Right lobe of liver (tissue), 6 donors: ENCODE data around the gene IER3IP1. TPM values are rescaled to one million over a fixed set of nuclear protein-coding genes. Genes with fewer than 3 reads are reported as not detected.
A peak's percentile ranks its signal among the peaks of the same experiment; 100 is the strongest.
"Not testable (repeated sequence)": the region's sequence is repeated elsewhere in the genome, so short reads cannot be mapped to it uniquely, and the experiment has no call there.

ENCODE experiments used
- ATAC-seq, 4 donors: fragments of 200-7000 bp; cut with Tn5 transposase; one replicate each; pipeline ENCODE4 v1.9.1; 2020; ENCODE audit warnings: mild to moderate bottlenecking in 4 of 4, moderate library complexity in 4 of 4
- DNase-seq, 3 donors: peaks; one replicate each; pipeline ENCODE4 v3.0.0-alpha.2; 2020
- H3K27ac ChIP-seq, 3 donors: fragments of 200-600 bp; one replicate each; pipeline ENCODE4 v1.8.0; 2022
- H3K27me3 ChIP-seq, 2 donors: fragments of 200-600 bp; one replicate each; pipeline ENCODE4 v1.8.0; 2022
- H3K36me3 ChIP-seq, 4 donors: fragments of 200-600 bp; sonication (generic) in 1 of 4; one replicate each; pipeline versions ENCODE4 v1.5.1 to v1.8.0; 2017 to 2022; ENCODE audit warnings: control low read depth in 1 of 4
- H3K4me1 ChIP-seq, 4 donors: fragments of 200-600 bp; sonication (generic) in 1 of 4; one replicate each; pipeline versions ENCODE4 v1.5.1 to v1.8.0; 2017 to 2022; ENCODE audit warnings: control low read depth in 1 of 4
- H3K4me3 ChIP-seq, 3 donors: fragments of 200-600 bp; one replicate each; pipeline ENCODE4 v1.8.0; 2022
- H3K9me3 ChIP-seq, 4 donors: fragments of 200-600 bp; sonication (generic) in 1 of 4; one replicate each; pipeline versions ENCODE4 v1.5.1 to v1.8.0; 2017 to 2022; ENCODE audit warnings: control low read depth in 1 of 4
- POLR2A ChIP-seq: fragments of 450-650 bp; IDR thresholded peaks from one replicate; pipeline ENCODE4 v1.6.1; 2017; ENCODE audit warnings: antibody characterized with exemption, mild to moderate bottlenecking
- WGBS: methylation state at CpG from one replicate; pipeline ENCODE4 v1.1.6; 2018; ENCODE audit warnings: low coverage, low lambda C conversion rate; ENCODE audit not compliant: insufficient coverage; ENCODE audit errors: missing lambda C conversion rate; 5-methylcytosine and 5-hydroxymethylcytosine counted together
- intact Hi-C, 2 donors: fragments of 100-400 bp; cut with DNase I; formaldehyde crosslinking; loops; one replicate each; pipeline versions ENCODE4 v1.11.2 to v1.14.1; 2022
- total RNA-seq, 6 experiments: library from RNA; depleted of rRNA in 2 of 6; stranded (reverse); fragments of >200 nt in 2 of 6; fragmentation: NEBNext Ultra II Directional in 3 of 6; extraction: Animal tissue kit (Norgen Biotek cat#: 25700) in 3 of 6; gene quantifications; one replicate each; pipeline versions ENCODE4 v1.1.0 to v1.2.4, GENCODE V29; 2016 to 2023
- TF ChIP-seq, protein P1 (sequence below), 4 donors: fragments of 200-600 bp in 3 of 4; fragments of 450-650 bp in 1 of 4; IDR thresholded peaks; one replicate each; pipeline versions ENCODE4 v1.5.1 to v1.8.0; 2016 to 2022; ENCODE audit warnings: antibody characterized with exemption in 4 of 4, mild to moderate bottlenecking in 2 of 4
- donor health status: DM: no; HTN: yes; CAD: no.
- donor health status: DM: no; HTN: no; CAD: no.
- donor health status: DM: no; HTN: no; CAD: no.
- donor health status: DM: no; HTN: yes; CAD: no.
- donor health status: DM: no; HTN: yes; CAD: no.

The IER3IP1 gene
- total RNA-seq, 6 experiments from 2014 or later: 4.4 to 9.7 (median 6.9) TPM

DNA sequence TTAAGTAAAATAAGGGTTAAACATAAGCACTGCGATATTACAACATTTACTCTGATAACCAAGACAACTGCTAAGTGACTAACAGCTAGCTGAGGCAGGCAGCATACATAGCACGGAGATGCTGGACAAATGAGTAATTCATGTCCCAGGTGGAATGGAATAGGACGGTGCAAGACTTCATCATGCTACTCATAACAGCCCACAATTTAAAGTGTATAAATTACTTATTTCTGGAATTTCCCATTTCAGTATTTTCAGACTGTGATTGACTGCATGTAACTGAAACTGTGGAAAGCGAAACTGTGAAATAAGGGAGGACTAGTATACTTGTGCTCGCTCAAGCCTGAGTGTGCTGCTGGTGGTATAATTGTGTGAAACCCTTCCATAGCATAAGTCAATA is 12.9 kb downstream of the IER3IP1 start:
- WGBS: 72% methylated on average over 5 of the region's 5 CpGs
- Histone ChIP-seq H3K27me3 (no peaks in the 10 kb centered on the region), H3K4me1 (no peaks in the 10 kb centered on the region), H3K27ac (no peak overlapping the region), H3K36me3 (no peaks in the 10 kb centered on the region), H3K4me3 (no peak overlapping the region), H3K9me3 (no peaks in the 10 kb centered on the region)
- TF ChIP-seq, protein P1, sequence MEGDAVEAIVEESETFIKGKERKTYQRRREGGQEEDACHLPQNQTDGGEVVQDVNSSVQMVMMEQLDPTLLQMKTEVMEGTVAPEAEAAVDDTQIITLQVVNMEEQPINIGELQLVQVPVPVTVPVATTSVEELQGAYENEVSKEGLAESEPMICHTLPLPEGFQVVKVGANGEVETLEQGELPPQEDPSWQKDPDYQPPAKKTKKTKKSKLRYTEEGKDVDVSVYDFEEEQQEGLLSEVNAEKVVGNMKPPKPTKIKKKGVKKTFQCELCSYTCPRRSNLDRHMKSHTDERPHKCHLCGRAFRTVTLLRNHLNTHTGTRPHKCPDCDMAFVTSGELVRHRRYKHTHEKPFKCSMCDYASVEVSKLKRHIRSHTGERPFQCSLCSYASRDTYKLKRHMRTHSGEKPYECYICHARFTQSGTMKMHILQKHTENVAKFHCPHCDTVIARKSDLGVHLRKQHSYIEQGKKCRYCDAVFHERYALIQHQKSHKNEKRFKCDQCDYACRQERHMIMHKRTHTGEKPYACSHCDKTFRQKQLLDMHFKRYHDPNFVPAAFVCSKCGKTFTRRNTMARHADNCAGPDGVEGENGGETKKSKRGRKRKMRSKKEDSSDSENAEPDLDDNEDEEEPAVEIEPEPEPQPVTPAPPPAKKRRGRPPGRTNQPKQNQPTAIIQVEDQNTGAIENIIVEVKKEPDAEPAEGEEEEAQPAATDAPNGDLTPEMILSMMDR (IDR thresholded peaks at IDR 0.05): no peak
- no peak for TF ChIP-seq POLR2A
- ATAC-seq (no peak), DNase-seq (no peak)
- intact Hi-C loops: no loop called here

DNA sequence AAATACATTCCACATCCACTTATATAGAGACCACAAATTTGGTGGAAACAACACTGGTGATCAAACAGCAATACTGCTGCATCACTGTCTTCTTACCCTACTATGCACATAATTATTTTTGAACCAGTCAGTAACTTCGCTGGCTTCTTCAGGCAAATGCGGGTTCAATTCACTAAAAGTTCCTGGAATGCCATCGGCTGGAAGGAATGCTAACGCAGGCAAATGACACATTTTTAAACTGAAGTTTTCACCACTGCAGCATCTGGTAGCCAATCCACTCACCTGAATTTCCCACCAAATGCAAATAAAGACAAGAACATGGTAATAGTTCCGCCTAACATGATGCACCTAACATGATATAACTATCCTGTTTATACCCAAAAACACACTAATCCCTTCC is 15.9 kb downstream of the IER3IP1 start:
- TF ChIP-seq POLR2A: no peak
- TF ChIP-seq, protein P1 (IDR thresholded peaks at IDR 0.05): no peak
- no peaks in the 10 kb centered on the region for H3K9me3 ChIP-seq
- ATAC-seq: no peak
- H3K4me3 ChIP-seq: no peak overlapping the region
- peaks cover 0 to 2% (median 0%) of the 10 kb centered on the region in 4 donors for H3K36me3 ChIP-seq
- no peak for DNase-seq
- no peak overlapping the region for H3K27ac ChIP-seq
- H3K27me3 ChIP-seq: no peaks in the 10 kb centered on the region
- intact Hi-C loops: no loop called here
- no peaks in the 10 kb centered on the region for H3K4me1 ChIP-seq
- 92% methylated on average over 5 of the region's 5 CpGs for WGBS

DNA sequence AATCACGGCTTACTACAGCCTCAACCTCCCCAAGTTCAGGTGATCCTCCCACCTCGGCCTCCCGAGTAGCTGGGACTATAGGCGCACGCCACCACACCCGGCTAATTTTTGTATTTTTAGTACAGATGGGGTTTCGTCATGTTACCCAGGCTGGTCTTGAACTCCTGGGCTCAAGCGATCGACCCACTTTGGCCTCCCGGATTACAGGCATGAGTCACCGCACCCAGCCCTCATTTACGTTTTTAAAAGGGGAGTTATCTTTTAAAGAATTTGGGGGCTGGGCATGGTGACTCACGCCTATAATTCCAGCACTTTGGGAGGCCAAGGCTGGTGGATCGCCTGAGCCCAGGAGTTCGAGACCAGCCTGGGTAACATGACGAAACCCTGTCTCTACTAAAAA is 17.8 kb downstream of the IER3IP1 start:
- H3K27ac ChIP-seq, H3K4me1 ChIP-seq, H3K4me3 ChIP-seq, H3K9me3 ChIP-seq, DNase-seq, ATAC-seq, intact Hi-C loops, H3K27me3 ChIP-seq, H3K36me3 ChIP-seq: not testable (repeated sequence)
- WGBS: 92% methylated on average over 15 of the region's 16 CpGs

DNA sequence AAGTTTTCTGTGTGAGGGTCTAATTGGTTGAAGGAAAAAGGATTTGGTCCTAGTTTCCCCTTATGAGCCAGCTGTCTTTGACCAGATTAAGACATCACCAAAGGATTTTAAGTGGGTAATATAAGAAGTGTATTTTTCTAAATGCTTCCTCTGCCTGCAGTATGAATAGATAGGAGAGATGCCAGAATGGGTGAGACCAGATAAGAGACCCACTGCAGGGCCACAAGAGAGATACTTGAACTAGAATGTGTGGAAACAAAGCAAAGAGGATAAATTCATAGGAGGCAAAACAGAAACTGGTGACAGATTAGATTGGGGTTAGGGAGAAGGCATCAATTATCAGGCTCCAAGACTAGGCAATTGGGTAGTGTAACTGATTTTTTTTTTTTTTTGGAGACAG is 24.7 kb downstream of the IER3IP1 start:
- Histone ChIP-seq H3K4me1 (peaks cover 0 to 11% (median 3%) of the 10 kb centered on the region in 4 donors), H3K36me3 (peaks cover 0 to 6% (median 0%) of the 10 kb centered on the region in 4 donors), H3K4me3 (peak overlapping the region in 1 of 3 donors; percentile 86), H3K9me3 (no peaks in the 10 kb centered on the region), H3K27me3 (no peaks in the 10 kb centered on the region), H3K27ac (no peak overlapping the region)
- intact Hi-C loops: no loop called here
- no peak for TF ChIP-seq POLR2A
- TF ChIP-seq, protein P1 (IDR thresholded peaks at IDR 0.05): no peak
- ATAC-seq (no peak), DNase-seq (no peak)

DNA sequence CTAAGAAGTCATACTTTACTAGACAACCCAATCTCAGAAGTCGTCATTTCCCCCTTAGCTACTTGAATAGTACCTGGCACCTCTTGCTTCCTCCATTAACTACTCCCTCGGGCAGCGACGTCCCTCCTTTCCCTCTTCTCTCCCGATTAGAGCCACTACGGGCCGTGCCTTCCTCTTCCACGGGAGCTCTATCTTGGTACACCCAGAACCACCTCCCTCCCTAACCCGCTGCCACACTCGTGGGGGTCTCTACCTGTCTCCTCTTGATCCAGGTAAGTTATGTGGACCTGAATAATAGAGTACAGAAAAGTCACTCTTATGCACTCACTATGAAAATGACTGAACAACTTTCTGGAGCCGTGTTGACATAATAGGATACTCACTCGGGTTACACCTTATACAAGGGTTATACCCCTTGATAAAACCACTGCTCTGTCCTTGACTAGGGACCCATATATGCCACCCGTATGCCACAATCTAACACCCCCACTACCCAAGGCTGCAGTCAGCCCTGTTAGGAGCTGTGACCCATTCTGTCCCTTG is 25.3 kb downstream of the IER3IP1 start:
- Histone ChIP-seq H3K9me3 (no peaks in the 10 kb centered on the region), H3K27ac (peak overlapping the region; percentile 73 to 84 (median 82)), H3K4me3 (peak overlapping the region; percentile 70 to 86 (median 81)), H3K36me3 (peaks cover 0 to 6% (median 0%) of the 10 kb centered on the region in 4 donors), H3K27me3 (no peaks in the 10 kb centered on the region), H3K4me1 (peaks cover 0 to 11% (median 3%) of the 10 kb centered on the region in 4 donors)
- no peak for TF ChIP-seq POLR2A
- TF ChIP-seq, protein P1 (IDR thresholded peaks at IDR 0.05): no peak
- 6% methylated on average over 13 of the region's 13 CpGs for WGBS
- DNase-seq (peak; percentile 27 to 53 (median 47)), ATAC-seq (peak; percentile 32 to 48 (median 38))
- intact Hi-C loops: no loop called here
